Panc1 (cell line): ENCODE data around the gene NR2E3. TPM values are rescaled to one million over a fixed set of nuclear protein-coding genes. Genes with fewer than 3 reads are reported as not detected.

Experiments used
- ATAC-seq: fragments of 200-7000 bp; cut with Tn5 transposase; 2 replicates; pipeline ENCODE4 v1.9.1; 2020; ENCODE audit warnings: mild to moderate bottlenecking, moderate library complexity
- BruUV-seq: library from RNA; stranded (reverse); fragments of 400-500 nt; replicated peaks from 2 replicates; lab custom pipeline; 2021; lab: Mats Ljungman, UMichigan
- CTCF ChIA-PET: fragments of 300-600 bp; sonication (Branson Sonifier 250); formaldehyde crosslinking; loops from one replicate; lab custom pipeline; 2022; ENCODE audit warnings: antibody characterized with exemption; lab: Charles Lee
- POLR2A ChIA-PET: fragments of 300-600 bp; sonication (Branson Sonifier 250); formaldehyde crosslinking; loops from one replicate; lab custom pipeline; 2022; ENCODE audit warnings: antibody characterized with exemption; lab: Charles Lee
- DNase-seq: peaks from one replicate; pipeline ENCODE4 v3.0.0-alpha.2; 2010; ENCODE audit warnings: low read depth, low spot score
- H3K27ac ChIP-seq: 2 replicates; pipeline ENCODE4 v1.5.1; 2011; ENCODE audit warnings: mild to moderate bottlenecking, low read length, inconsistent platforms
- H3K27me3 ChIP-seq: fragments of 200-500 bp; sonication (Bioruptor generic); 2 replicates; pipeline ENCODE4 v1.6.0; 2014; ENCODE audit warnings: low read length, inconsistent platforms; ENCODE audit not compliant: control insufficient read depth, insufficient read depth
- H3K36me3 ChIP-seq: fragments of 200-500 bp; sonication (Bioruptor generic); 2 replicates; pipeline ENCODE4 v1.5.1; 2014; ENCODE audit warnings: inconsistent platforms, mild to moderate bottlenecking, low read length, moderate library complexity; ENCODE audit not compliant: control insufficient read depth, insufficient read depth
- H3K4me1 ChIP-seq: 2 replicates; pipeline ENCODE4 v1.5.1; 2011; ENCODE audit warnings: inconsistent platforms, mild to moderate bottlenecking, low read length, moderate library complexity; ENCODE audit not compliant: control insufficient read depth, insufficient read depth
- H3K4me3 ChIP-seq, 2 experiments: 2 replicates each; pipeline ENCODE4 v1.5.1; 2011 to 2012; ENCODE audit warnings: low read depth in 2 of 2, low read length in 2 of 2, mild to moderate bottlenecking in 2 of 2, inconsistent platforms in 1 of 2, moderate library complexity in 1 of 2
- H3K9me3 ChIP-seq: fragments of 200-500 bp; sonication (Bioruptor generic); 2 replicates; pipeline ENCODE4 v1.5.1; 2014; ENCODE audit warnings: low read depth, mild to moderate bottlenecking, inconsistent platforms, low read length, moderate library complexity; ENCODE audit not compliant: control insufficient read depth, insufficient read depth
- CTCF ChIP-seq: fragments of 450-650 bp; IDR thresholded peaks from 2 replicates; pipeline ENCODE4 v1.5.1; 2017; ENCODE audit warnings: mild to moderate bottlenecking
- POLR2AphosphoS5 ChIP-seq: IDR thresholded peaks from 2 replicates; pipeline ENCODE4 v1.6.1; 2012; ENCODE audit warnings: mild to moderate bottlenecking, low read depth, low read length, moderate library complexity
- REST ChIP-seq, 2 experiments: IDR thresholded peaks; 2 replicates each; pipeline ENCODE4 v1.6.1; 2011 to 2012; ENCODE audit warnings: low read depth in 2 of 2, control low read depth in 1 of 2, low read length in 1 of 2, mild to moderate bottlenecking in 1 of 2, moderate library complexity in 1 of 2; ENCODE audit not compliant: insufficient read depth in 1 of 2
- SIN3A ChIP-seq: IDR thresholded peaks from 2 replicates; pipeline ENCODE4 v1.6.1; 2012; ENCODE audit warnings: low read depth, mild to moderate bottlenecking, low read length, moderate library complexity, borderline replicate concordance; ENCODE audit not compliant: insufficient read depth
- TCF7L2 ChIP-seq: IDR thresholded peaks from 2 replicates; pipeline ENCODE4 v1.6.1; 2011; ENCODE audit warnings: mild to moderate bottlenecking, low read depth, low read length, inconsistent platforms
- in situ Hi-C: cut with HindIII; loops from 2 replicates; pipeline ENCODE4 v1.10.0; 2016; ENCODE audit warnings: low sequenced_read_pairs, low pct_unique_long_range_greater_than_20kb
- intact Hi-C: fragments of 100-400 bp; cut with micrococcal nuclease; formaldehyde crosslinking; loops from one replicate; pipeline ENCODE4 v1.10.0; 2022; ENCODE audit not compliant: unreplicated experiment
- total RNA-seq: library from RNA; stranded (reverse); gene quantifications from one replicate; pipeline ENCODE4 v1.2.1, GENCODE V29; 2021; ENCODE audit not compliant: unreplicated experiment

NR2E3 gene
- total RNA-seq, 1 experiment from 2014 or later = 0.98 TPM

- H3K36me3 ChIP-seq = no peaks in the 10 kb centered on the region
- ChIA-PET CTCF (interaction anchor here (0.6 kb wide), 1 partner anchor 333 kb away, joined by 5 read pairs; no protein-coding TSS in a partner anchor), POLR2A (no interaction called here)
- ATAC-seq = no peak
- no peaks in the 10 kb centered on the region for H3K4me1 ChIP-seq
- TF ChIP-seq TCF7L2 (no peak), POLR2AphosphoS5 (no peak), REST (IDR thresholded peaks at IDR 0.05; ENCODE audit: insufficient read depth in 1 of 2, low read depth in 2 of 2, low read length in 1 of 2) (no peak), SIN3A (no peak)
- in situ Hi-C loops = no loop called here
- no peak overlapping the region for H3K4me3 ChIP-seq
- H3K27ac ChIP-seq = no peak overlapping the region
- DNase-seq = no peak
- intact Hi-C loops = no loop called here
- peaks cover 42% of the 10 kb centered on the region for H3K9me3 ChIP-seq
- H3K27me3 ChIP-seq = no peaks in the 10 kb centered on the region
- no TSS peak for BruUV-seq
Measured at GRCh38 chr15:71820127-71820526, 9.8 kb downstream of the NR2E3 start.

GRCh38 chr15:71821547-71822129, 11.3 kb downstream of the NR2E3 start:
- peaks cover 42% of the 10 kb centered on the region for H3K9me3 ChIP-seq
- no peak overlapping the region for H3K4me3 ChIP-seq
- intact Hi-C loops = no loop called here
- no peaks in the 10 kb centered on the region; the same call in 1 of the 2 replicates for H3K36me3 ChIP-seq
- no peak overlapping the region for H3K27ac ChIP-seq
- H3K27me3 ChIP-seq = no peaks in the 10 kb centered on the region
- no peak for TF ChIP-seq REST (IDR thresholded peaks at IDR 0.05; ENCODE audit: insufficient read depth in 1 of 2, low read depth in 2 of 2, low read length in 1 of 2)
- TF ChIP-seq TCF7L2 = no peak
- no peak for TF ChIP-seq CTCF
- no peak for TF ChIP-seq POLR2AphosphoS5
- no peak for TF ChIP-seq SIN3A
- H3K4me1 ChIP-seq = no peaks in the 10 kb centered on the region
- ATAC-seq = no peak
- CTCF ChIA-PET = no interaction called here
- BruUV-seq = no TSS peak
- DNase-seq = no peak
- POLR2A ChIA-PET = no interaction called here
- in situ Hi-C loops = no loop called here
